Panc1 (cell line): ENCODE data around the gene CAMKMT. TPM values are rescaled to one million over a fixed set of nuclear protein-coding genes. Genes with fewer than 3 reads are reported as not detected.

Source experiments
- ATAC-seq: fragments of 200-7000 bp; cut with Tn5 transposase; 2 replicates; pipeline ENCODE4 v1.9.1; 2020; ENCODE audit warnings: mild to moderate bottlenecking, moderate library complexity
- BruUV-seq: library from RNA; stranded (reverse); fragments of 400-500 nt; replicated peaks from 2 replicates; lab custom pipeline; 2021; lab: Mats Ljungman, UMichigan
- CTCF ChIA-PET: fragments of 300-600 bp; sonication (Branson Sonifier 250); formaldehyde crosslinking; loops from one replicate; lab custom pipeline; 2022; ENCODE audit warnings: antibody characterized with exemption; lab: Charles Lee
- POLR2A ChIA-PET: fragments of 300-600 bp; sonication (Branson Sonifier 250); formaldehyde crosslinking; loops from one replicate; lab custom pipeline; 2022; ENCODE audit warnings: antibody characterized with exemption; lab: Charles Lee
- DNase-seq: peaks from one replicate; pipeline ENCODE4 v3.0.0-alpha.2; 2010; ENCODE audit warnings: low read depth, low spot score
- H3K27ac ChIP-seq: 2 replicates; pipeline ENCODE4 v1.5.1; 2011; ENCODE audit warnings: mild to moderate bottlenecking, low read length, inconsistent platforms
- H3K27me3 ChIP-seq: fragments of 200-500 bp; sonication (Bioruptor generic); 2 replicates; pipeline ENCODE4 v1.6.0; 2014; ENCODE audit warnings: low read length, inconsistent platforms; ENCODE audit not compliant: control insufficient read depth, insufficient read depth
- H3K36me3 ChIP-seq: fragments of 200-500 bp; sonication (Bioruptor generic); 2 replicates; pipeline ENCODE4 v1.5.1; 2014; ENCODE audit warnings: inconsistent platforms, mild to moderate bottlenecking, low read length, moderate library complexity; ENCODE audit not compliant: control insufficient read depth, insufficient read depth
- H3K4me1 ChIP-seq: 2 replicates; pipeline ENCODE4 v1.5.1; 2011; ENCODE audit warnings: inconsistent platforms, mild to moderate bottlenecking, low read length, moderate library complexity; ENCODE audit not compliant: control insufficient read depth, insufficient read depth
- H3K4me3 ChIP-seq, 2 experiments: 2 replicates each; pipeline ENCODE4 v1.5.1; 2011 to 2012; ENCODE audit warnings: low read depth in 2 of 2, low read length in 2 of 2, mild to moderate bottlenecking in 2 of 2, inconsistent platforms in 1 of 2, moderate library complexity in 1 of 2
- H3K9me3 ChIP-seq: fragments of 200-500 bp; sonication (Bioruptor generic); 2 replicates; pipeline ENCODE4 v1.5.1; 2014; ENCODE audit warnings: low read depth, mild to moderate bottlenecking, inconsistent platforms, low read length, moderate library complexity; ENCODE audit not compliant: control insufficient read depth, insufficient read depth
- POLR2AphosphoS5 ChIP-seq: IDR thresholded peaks from 2 replicates; pipeline ENCODE4 v1.6.1; 2012; ENCODE audit warnings: mild to moderate bottlenecking, low read depth, low read length, moderate library complexity
- SIN3A ChIP-seq: IDR thresholded peaks from 2 replicates; pipeline ENCODE4 v1.6.1; 2012; ENCODE audit warnings: low read depth, mild to moderate bottlenecking, low read length, moderate library complexity, borderline replicate concordance; ENCODE audit not compliant: insufficient read depth
- TCF7L2 ChIP-seq: IDR thresholded peaks from 2 replicates; pipeline ENCODE4 v1.6.1; 2011; ENCODE audit warnings: mild to moderate bottlenecking, low read depth, low read length, inconsistent platforms
- in situ Hi-C: cut with HindIII; loops from 2 replicates; pipeline ENCODE4 v1.10.0; 2016; ENCODE audit warnings: low sequenced_read_pairs, low pct_unique_long_range_greater_than_20kb
- intact Hi-C: fragments of 100-400 bp; cut with micrococcal nuclease; formaldehyde crosslinking; loops from one replicate; pipeline ENCODE4 v1.10.0; 2022; ENCODE audit not compliant: unreplicated experiment
- total RNA-seq: library from RNA; stranded (reverse); gene quantifications from one replicate; pipeline ENCODE4 v1.2.1, GENCODE V29; 2021; ENCODE audit not compliant: unreplicated experiment
- TF ChIP-seq, protein P1 (sequence below): fragments of 450-650 bp; IDR thresholded peaks from 2 replicates; pipeline ENCODE4 v1.5.1; 2017; ENCODE audit warnings: mild to moderate bottlenecking
- TF ChIP-seq, protein P2 (sequence below), 2 experiments: IDR thresholded peaks; 2 replicates each; pipeline ENCODE4 v1.6.1; 2011 to 2012; ENCODE audit warnings: low read depth in 2 of 2, control low read depth in 1 of 2, low read length in 1 of 2, mild to moderate bottlenecking in 1 of 2, moderate library complexity in 1 of 2; ENCODE audit not compliant: insufficient read depth in 1 of 2

Gene CAMKMT
- total RNA-seq, 1 experiment from 2014 or later: 12.6 TPM

DNA sequence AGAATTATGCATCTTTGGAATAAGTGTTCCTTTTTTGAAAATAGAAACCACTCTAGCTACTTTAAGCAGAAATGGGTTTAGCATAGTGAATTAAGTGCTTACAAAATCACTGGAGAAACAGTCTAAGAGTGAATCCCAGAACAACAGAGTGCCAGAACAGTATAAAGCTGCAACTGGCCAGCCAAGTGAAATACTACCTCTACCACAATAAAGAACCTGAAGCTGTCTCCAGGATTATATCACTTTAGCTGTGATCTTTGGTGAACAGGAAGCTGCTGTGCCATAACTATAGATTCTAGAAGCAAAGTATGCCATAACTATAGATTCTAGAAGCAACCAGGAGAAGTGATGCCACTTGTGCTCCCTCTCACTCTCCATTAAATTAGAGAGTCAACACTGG is 7.6 kb downstream of the CAMKMT start:
- BruUV-seq: no TSS peak
- H3K27me3 ChIP-seq: no peaks in the 10 kb centered on the region
- in situ Hi-C loops (no loop called here), intact Hi-C loops (no loop called here)
- DNase-seq (no peak), ATAC-seq (no peak)
- ChIA-PET POLR2A (interaction anchor here (0.6 kb wide), 1 partner anchor 201 kb away, joined by 3 read pairs; no protein-coding TSS in a partner anchor), CTCF (interaction anchor here (0.6 kb wide), 1 partner anchor 21 kb away, joined by 16 read pairs; no protein-coding TSS in a partner anchor)
- no peaks in the 10 kb centered on the region for H3K36me3 ChIP-seq
- no peak overlapping the region for H3K4me3 ChIP-seq
- H3K27ac ChIP-seq: no peak overlapping the region
- no peaks in the 10 kb centered on the region for H3K9me3 ChIP-seq
- TF ChIP-seq POLR2AphosphoS5 (no peak), SIN3A (no peak), TCF7L2 (no peak)
- TF ChIP-seq, protein P1, sequence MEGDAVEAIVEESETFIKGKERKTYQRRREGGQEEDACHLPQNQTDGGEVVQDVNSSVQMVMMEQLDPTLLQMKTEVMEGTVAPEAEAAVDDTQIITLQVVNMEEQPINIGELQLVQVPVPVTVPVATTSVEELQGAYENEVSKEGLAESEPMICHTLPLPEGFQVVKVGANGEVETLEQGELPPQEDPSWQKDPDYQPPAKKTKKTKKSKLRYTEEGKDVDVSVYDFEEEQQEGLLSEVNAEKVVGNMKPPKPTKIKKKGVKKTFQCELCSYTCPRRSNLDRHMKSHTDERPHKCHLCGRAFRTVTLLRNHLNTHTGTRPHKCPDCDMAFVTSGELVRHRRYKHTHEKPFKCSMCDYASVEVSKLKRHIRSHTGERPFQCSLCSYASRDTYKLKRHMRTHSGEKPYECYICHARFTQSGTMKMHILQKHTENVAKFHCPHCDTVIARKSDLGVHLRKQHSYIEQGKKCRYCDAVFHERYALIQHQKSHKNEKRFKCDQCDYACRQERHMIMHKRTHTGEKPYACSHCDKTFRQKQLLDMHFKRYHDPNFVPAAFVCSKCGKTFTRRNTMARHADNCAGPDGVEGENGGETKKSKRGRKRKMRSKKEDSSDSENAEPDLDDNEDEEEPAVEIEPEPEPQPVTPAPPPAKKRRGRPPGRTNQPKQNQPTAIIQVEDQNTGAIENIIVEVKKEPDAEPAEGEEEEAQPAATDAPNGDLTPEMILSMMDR: no peak
- TF ChIP-seq, protein P2, sequence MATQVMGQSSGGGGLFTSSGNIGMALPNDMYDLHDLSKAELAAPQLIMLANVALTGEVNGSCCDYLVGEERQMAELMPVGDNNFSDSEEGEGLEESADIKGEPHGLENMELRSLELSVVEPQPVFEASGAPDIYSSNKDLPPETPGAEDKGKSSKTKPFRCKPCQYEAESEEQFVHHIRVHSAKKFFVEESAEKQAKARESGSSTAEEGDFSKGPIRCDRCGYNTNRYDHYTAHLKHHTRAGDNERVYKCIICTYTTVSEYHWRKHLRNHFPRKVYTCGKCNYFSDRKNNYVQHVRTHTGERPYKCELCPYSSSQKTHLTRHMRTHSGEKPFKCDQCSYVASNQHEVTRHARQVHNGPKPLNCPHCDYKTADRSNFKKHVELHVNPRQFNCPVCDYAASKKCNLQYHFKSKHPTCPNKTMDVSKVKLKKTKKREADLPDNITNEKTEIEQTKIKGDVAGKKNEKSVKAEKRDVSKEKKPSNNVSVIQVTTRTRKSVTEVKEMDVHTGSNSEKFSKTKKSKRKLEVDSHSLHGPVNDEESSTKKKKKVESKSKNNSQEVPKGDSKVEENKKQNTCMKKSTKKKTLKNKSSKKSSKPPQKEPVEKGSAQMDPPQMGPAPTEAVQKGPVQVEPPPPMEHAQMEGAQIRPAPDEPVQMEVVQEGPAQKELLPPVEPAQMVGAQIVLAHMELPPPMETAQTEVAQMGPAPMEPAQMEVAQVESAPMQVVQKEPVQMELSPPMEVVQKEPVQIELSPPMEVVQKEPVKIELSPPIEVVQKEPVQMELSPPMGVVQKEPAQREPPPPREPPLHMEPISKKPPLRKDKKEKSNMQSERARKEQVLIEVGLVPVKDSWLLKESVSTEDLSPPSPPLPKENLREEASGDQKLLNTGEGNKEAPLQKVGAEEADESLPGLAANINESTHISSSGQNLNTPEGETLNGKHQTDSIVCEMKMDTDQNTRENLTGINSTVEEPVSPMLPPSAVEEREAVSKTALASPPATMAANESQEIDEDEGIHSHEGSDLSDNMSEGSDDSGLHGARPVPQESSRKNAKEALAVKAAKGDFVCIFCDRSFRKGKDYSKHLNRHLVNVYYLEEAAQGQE (IDR thresholded peaks at IDR 0.05; ENCODE audit: insufficient read depth in 1 of 2, low read depth in 2 of 2, low read length in 1 of 2): no peak
- H3K4me1 ChIP-seq: peaks cover 10% of the 10 kb centered on the region

DNA sequence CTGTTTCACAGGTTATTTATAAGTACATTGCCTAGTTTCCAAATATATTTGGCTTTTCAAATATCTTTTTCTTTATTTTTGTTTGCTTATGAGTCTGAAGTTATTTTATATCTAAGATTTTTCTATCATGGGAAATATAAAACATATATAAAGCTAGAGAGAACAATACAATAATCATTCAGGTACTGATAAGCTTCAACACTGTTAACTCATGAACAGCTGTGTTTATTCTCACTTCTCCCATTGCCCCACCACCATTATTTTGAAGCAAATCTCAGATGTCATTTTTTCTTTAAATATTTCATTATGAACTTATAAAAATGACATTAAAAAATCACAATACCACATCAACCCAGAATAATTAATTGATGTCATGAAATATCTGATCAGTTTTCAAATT is 9.7 kb downstream of the CAMKMT start:
- H3K4me1 ChIP-seq: no peaks in the 10 kb centered on the region
- TF ChIP-seq, protein P2 (IDR thresholded peaks at IDR 0.05; ENCODE audit: insufficient read depth in 1 of 2, low read depth in 2 of 2, low read length in 1 of 2): no peak
- no peak for TF ChIP-seq TCF7L2
- TF ChIP-seq POLR2AphosphoS5: no peak
- no peak for TF ChIP-seq SIN3A
- TF ChIP-seq, protein P1: no peak
- no peaks in the 10 kb centered on the region for H3K27me3 ChIP-seq
- intact Hi-C loops (no loop called here), in situ Hi-C loops (no loop called here)
- no peak for DNase-seq
- ChIA-PET POLR2A (no interaction called here), CTCF (no interaction called here)
- BruUV-seq: no TSS peak
- H3K36me3 ChIP-seq: no peaks in the 10 kb centered on the region
- H3K27ac ChIP-seq: no peak overlapping the region
- no peak for ATAC-seq
- H3K4me3 ChIP-seq: no peak overlapping the region
- H3K9me3 ChIP-seq: no peaks in the 10 kb centered on the region
